Measurements from ENCODE around the gene TTC28.

DNA sequence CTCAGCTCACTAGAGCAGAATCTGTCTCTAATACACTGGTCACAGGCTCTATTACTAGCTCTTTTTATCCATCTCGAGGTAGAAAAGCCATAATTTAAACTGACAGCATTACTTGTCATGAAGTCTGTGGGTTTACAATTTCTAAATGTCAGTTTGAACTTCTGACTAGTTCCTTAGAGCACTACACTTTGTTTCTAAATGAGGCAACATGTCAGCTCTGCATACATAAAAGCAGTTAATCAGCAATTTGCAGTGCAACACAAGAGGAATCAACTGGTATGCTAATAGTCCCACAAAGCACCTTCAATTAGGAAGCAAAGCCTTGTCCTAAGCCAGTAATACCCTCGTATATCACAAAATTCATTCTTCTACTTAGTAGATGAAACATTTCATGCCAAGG, 321.3 kb downstream of the TTC28 start:
- TF ChIP-seq, protein P1, sequence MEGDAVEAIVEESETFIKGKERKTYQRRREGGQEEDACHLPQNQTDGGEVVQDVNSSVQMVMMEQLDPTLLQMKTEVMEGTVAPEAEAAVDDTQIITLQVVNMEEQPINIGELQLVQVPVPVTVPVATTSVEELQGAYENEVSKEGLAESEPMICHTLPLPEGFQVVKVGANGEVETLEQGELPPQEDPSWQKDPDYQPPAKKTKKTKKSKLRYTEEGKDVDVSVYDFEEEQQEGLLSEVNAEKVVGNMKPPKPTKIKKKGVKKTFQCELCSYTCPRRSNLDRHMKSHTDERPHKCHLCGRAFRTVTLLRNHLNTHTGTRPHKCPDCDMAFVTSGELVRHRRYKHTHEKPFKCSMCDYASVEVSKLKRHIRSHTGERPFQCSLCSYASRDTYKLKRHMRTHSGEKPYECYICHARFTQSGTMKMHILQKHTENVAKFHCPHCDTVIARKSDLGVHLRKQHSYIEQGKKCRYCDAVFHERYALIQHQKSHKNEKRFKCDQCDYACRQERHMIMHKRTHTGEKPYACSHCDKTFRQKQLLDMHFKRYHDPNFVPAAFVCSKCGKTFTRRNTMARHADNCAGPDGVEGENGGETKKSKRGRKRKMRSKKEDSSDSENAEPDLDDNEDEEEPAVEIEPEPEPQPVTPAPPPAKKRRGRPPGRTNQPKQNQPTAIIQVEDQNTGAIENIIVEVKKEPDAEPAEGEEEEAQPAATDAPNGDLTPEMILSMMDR (conservative IDR thresholded peaks at IDR 0.05; ENCODE audit: low read length) = no peak
- no peak for TF ChIP-seq EZH2phosphoT487 (IDR thresholded peaks at IDR 0.05; ENCODE audit: borderline replicate concordance)

All from Loucy (cell line).